OCI-LY1 (cell line): ENCODE results near the gene CAPN10.

ENCODE experiments used
- EZH2 ChIP-seq: fragments of 200-600 bp; sonication (generic), shearing (Covaris generic); IDR thresholded peaks from 2 replicates; pipeline ENCODE4 v1.8.0; 2017; ENCODE audit warnings: borderline replicate concordance, mixed run types, mild to moderate bottlenecking, antibody characterized with exemption, low read length, moderate library complexity, mixed read lengths
- TF ChIP-seq, protein P1 (sequence below): fragments of 200-600 bp; sonication (generic), shearing (Covaris generic); IDR thresholded peaks from 2 replicates; pipeline ENCODE4 v1.5.1; 2017; ENCODE audit warnings: mild to moderate bottlenecking, antibody characterized with exemption, low read length, moderate library complexity, mixed read lengths

DNA sequence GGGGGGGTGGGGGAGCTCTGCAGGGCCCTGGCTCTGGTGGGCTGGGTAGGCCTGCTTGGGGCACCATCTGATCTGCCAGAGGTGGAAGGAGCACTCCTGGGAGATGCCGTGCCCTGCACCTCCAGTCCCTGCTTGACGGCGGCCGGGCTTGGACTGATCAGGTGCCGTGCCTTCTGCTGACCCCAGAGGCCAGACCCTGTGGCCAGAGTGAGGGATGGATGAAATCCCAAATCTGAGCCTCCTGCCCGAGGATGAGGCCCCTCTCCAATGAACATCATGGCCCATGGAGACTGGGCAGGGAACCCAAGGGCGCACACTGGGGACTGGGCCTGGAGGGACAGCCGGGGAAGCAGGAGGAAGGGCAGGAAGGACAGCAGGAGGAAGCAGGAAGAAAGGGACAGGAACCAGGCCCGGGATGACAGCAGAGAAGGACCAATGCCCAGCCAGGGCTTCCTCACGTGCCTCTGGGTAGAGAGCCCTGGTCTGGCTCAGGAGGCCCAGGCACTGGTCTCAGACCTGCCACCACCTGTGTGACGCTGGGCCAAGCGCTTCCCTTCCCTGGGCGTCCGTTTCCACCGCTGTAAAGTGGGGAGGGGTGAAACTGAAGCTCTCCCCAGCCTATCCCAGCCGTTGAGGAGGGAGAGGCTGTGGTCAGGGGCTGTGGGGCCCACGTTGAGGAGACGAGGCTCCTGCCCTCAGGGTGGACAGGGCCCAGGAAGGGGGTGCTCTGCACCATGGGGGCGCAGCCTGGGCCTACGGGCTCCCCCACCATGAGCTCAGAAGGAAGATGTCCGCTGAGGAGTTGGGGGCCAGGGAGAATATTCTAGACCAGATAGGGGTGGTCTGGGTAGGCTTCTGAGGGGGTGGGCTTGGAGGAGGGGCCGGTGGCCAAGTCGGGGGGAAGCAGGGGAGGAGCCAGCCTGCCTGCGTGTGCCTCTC, 37.7 kb downstream of the CAPN10 start:
- TF ChIP-seq, protein P1, sequence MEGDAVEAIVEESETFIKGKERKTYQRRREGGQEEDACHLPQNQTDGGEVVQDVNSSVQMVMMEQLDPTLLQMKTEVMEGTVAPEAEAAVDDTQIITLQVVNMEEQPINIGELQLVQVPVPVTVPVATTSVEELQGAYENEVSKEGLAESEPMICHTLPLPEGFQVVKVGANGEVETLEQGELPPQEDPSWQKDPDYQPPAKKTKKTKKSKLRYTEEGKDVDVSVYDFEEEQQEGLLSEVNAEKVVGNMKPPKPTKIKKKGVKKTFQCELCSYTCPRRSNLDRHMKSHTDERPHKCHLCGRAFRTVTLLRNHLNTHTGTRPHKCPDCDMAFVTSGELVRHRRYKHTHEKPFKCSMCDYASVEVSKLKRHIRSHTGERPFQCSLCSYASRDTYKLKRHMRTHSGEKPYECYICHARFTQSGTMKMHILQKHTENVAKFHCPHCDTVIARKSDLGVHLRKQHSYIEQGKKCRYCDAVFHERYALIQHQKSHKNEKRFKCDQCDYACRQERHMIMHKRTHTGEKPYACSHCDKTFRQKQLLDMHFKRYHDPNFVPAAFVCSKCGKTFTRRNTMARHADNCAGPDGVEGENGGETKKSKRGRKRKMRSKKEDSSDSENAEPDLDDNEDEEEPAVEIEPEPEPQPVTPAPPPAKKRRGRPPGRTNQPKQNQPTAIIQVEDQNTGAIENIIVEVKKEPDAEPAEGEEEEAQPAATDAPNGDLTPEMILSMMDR = no peak
- TF ChIP-seq EZH2 = no peak
